MV-4-11 (cell line): Measurements from ENCODE around the gene SIRPB2.

Source experiments
- DNase-seq: peaks from one replicate; lab custom pipeline; 2025; lab: John Stamatoyannopoulos, UW

SIRPB2 gene

DNA sequence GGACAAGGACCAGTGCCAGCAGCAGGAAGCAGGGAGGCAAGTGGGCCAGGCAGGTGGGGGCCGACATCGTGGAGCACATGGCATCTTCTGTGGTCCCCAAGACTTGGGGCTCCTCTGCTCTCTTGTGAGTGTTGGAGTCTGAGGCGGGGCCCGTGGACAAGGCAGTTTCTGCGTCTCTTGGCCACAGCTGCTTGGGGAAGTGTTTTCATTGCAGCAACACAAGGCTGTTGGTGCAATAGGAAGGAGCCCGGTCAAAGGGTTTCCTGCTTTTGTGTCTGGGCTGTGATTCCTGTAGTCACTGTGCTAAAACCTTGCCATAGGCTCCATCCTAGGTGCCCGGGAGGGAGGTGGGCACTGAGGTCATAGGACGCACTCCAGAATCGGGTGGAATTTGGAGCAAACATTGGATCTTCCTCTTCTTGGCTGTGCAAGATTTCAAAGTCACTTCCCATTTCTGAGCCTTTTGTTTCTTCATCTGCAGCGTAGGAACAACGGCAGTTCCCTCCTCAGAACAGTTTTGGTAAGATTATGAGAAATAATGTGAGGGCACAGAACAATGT lies at the start of gene SIRPB2:
Gene SIRPB2, minus strand, starts transcription at position 140 of the 560 bp plus-strand sequence. Its CDS starts 61 bp downstream, at position 79.
- peak; percentile 87 for DNase-seq

DNA sequence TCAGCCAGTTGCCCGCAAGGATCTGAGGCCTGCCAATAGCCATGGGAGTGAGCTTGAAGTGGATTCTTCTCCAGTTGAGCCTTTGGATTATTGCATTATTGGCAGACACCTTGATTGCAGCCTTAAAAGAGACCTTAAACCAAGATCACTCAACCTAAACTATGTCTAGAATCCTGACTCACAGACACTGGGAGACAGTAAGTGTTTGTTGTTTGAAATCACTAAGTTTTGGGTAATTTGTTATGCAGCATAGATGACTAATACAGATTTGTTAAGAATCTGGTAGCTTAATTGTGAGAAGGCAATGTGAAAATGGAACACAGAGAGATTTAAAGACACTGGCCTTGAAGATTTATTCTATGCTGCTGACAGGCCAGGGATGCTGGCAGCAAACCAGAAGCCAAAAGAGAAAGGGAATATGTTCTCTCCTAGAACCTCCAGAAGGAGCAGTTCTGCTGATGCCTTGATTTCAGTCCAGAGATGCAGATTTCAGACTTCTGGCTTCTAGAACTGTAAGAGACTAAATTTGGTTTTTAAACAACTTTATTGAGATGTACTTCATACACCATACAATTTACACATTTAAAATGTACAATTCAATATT lies 48.7 kb upstream of the SIRPB2 start:
- DNase-seq, result no peak

DNA sequence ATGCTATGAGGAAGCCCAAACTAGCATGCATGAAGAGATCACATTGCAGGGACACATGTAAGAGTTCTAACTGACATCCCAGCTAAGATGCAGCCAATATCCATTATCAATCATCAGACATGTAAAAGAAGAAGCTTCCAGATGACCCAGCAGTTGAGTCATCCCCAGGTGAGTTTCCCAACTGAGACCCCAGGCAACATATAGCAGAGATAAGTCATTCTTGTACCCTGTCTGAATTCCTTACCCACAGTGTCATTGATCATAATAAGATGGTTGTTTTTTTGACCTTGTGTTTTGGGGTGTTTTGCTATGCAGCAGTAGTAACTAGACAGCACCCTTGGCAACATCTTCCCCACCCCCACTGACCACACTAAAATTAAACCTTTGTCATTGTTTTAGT lies 47.4 kb upstream of the SIRPB2 start:
- DNase-seq, result no peak

DNA sequence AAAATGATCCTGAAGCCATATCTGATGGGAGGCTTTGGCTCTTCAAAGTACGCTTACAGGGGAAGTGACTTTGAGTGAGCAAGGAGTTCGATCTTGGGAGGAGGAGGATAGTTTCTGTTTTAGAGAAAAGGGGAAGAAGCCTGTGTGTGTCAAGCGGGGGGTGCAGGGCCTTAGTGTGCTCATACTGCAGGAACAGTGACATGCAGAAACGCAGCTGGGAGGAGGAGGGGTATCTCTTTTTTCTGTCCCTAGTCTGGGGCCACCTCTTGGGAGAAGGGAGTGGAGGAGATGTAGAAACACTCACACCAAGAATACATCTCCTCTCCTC lies 46.5 kb upstream of the SIRPB2 start:
- peak; percentile 99 for DNase-seq

DNA sequence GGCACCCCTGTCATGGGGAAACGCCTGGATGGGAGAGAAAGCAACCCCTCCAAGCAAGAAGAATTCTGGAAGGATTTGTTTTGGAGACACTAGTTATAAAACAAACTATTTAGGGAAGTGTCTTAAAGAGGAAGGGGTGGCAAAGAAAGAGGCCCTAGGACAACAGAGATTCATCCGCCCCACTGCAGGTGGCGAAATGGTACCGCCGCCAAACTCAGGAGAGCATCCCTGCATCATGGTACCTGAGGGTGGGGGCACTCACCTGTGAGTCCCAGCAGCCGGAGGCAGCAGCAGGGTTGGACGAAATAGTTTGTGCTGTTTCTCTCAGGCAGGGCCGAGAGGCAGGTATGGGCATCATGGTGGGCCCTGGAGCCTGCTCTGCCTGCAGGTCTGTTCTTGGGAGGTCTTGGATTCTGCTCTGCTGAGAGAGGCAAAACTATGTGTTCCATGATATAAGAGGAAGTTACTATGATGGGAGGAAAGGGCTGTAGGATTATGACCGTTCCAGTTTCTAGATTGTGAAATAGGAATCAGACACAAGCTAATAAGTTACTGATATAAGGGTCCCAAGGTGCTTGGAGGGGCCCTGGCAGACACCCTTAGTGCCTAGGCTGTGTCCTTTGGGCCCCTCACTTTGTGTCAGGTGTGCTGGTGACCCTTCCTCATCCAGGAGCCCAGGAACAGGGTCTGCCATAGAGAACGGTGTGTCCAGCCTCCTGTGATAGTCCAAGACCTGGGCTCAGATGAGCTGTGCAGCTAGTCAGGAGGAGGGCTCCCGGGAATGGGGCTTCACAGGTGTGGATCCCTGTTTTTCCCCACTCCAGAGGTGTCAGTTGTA lies 45.9 kb upstream of the SIRPB2 start:
- DNase-seq, result peak; percentile 92

DNA sequence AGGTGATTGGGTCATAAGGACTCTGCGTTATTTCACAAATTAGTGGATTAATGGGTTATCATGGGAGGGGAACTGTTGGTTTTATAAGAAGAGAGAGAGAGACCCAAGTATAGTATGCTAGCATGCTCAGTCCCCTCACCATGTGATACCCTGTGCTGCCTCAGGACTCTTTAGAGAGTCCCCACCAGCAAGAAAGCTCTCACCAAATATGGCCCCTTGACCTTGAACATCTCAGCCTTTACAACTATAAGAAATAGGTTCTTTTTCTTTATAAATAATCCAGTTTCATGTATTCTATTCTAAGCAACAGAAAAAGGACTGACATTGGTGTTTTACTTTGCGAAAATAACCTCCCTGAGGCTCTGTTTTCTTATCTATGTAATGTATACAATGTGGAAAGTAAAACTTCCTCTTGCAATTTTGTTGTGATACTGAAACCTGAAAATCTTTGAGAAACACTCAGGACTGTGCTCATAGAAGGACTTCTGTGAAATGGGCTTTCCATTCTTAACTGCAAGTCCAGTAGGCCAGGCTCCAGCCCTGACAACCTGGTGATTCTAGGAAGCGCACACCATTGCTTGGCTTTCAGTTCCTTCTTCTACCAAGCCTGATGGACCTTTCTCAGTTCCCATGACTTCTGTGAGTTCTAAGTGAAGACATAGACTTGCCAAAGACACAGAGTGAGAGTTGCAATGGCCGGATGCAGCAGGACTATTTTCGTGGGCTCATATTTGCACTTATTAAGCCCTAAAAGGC lies 44.4 kb upstream of the SIRPB2 start:
- DNase-seq, result peak; percentile 98

DNA sequence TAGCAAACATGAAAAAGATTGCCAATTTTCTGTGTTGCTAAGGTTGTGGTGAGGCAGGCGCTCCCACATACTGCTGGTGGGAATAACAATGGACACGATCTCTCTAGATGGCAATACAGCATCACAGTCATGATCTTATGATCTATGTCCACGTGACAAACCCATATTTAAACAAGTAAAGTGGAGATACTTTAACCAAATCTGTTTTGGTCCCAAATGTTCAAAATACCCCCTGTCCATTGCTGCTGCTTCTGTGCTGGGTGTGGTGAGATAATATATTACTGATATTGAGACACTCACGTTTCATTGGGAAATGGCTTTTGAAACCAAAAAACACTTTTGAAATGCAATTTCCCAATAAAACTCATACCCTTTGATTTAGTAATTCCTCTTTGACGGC lies 43.3 kb upstream of the SIRPB2 start:
- peak; percentile 27 for DNase-seq

DNA sequence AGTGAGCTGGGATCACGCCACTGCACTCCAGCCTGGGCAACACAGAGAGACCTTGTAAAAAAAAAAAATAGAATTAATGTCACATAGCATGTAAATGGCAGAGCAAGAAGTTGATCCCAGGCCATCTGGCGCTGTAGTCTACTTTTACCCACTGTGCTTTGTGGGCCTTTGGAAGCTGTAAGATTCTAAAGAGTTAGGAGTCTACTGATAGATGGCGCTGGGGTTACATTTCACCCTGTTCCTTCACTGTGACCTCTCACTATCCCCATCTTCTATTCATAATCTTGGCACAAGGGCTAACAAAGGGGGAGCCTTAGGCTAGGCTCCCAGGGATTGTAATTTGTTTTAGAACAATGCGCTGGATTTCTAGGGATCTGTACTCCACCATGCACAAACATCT lies 41.8 kb upstream of the SIRPB2 start:
- peak; percentile 61 for DNase-seq

DNA sequence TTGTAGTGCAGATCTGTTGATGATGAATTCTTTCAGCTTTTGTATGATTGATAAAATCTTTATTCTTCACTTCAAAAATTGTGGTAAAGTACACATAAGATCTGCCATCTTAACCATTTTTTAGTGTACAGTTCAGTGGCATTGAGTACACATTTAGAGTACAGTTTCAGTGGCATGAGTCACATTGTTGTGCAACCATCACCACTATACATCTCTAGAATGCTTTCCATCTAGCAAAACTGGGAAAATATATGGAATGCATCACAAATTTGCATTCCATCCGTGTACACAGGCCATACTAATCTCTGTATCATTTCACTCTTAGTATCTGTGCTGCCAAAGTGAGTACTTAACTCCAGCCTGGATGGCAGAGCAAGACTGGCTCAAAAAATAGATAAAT lies 37.6 kb upstream of the SIRPB2 start:
- DNase-seq, result peak; percentile 69

DNA sequence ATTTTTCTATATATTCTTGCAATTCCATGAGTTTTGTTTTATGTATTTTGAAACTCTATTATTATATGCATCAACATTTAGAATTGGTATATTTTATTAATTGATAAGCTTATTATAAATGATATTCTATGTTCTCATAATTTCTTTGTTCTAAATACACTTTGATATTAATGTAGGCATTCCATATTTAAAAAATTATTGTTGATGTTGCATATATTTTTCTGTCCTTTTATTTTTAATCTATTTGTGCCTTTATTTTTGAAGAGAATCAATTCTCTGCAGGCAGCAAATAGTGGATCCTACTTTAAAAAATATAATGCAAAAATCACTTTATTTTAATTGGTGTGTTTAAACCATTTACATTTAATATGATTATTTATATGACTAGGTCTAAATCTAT lies 36.7 kb upstream of the SIRPB2 start:
- no peak for DNase-seq

DNA sequence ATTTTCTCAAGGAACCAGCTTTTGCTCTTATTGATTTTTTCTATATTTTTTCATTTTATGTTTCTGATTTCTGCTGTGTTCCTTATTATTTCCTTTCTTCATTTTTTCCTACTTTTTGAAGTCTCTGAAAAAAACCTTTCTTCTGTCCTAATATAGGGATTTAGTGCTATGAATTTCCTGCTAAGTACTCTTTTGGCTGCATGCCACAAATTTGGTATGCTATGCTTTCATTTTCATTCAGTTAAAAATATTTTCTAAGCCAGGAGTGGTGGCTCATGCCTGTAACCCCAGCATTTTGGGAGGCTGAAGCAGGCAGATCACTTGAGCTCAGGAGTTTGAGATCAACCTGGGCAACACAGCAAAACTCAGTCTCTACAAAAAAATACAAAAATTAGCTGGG lies 35.7 kb upstream of the SIRPB2 start:
- DNase-seq, result peak; percentile 32

DNA sequence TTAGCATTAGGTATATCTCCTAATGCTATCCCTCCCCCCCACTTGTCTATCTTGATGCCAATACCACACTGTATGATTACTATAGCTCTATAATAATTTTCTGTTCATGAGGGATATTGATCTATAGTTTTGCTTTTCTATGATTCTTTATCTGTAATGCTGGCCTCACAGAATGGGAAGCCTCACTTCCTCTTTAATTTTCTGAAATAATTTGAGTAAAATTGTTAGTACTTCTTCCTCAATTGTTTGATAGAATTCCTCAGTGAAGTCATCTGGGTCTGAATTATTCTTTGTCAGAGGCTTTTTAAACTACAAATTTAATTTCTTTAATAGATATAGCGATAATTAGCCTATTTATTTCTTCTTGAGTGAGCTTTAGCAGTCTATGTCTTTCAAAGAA lies 35.1 kb upstream of the SIRPB2 start:
- peak; percentile 44 for DNase-seq

DNA sequence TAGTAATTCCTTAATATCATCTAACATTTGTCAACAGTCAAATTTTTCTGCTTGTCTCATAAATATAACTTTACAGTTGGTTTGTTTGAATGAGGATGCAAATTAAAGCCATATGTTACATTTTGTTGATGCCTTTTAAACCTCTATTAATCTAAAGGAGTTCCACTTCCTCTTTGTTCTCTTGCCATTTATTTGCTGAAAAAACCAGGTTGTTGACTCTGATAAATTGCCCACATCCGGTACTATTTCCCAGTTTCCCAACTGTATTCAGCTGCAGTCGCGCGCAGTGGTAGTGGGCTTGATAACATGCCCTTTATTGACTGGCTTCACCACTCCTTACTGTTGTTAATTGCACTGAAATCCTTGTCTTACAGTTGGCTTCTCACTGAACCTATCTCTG lies 32.8 kb upstream of the SIRPB2 start:
- peak; percentile 90 for DNase-seq

DNA sequence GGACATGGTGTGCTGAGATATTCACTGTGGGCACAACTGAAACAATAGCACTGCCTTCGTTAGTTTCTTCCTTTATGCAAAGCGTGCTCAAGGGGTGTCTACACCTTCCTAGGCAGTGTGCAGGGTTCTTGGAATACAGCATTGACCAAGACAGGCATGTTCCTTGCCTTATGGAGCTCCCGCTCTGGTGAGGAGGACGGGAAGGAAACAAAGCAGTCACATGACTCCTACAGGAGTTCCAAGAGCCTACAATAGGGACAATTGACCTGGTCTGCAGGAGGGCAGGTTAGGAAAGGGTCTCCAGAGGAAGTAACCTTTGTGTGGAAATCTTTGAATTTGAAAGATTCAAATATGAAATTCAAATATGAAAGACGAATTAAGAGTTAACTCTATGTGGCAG lies 25.8 kb upstream of the SIRPB2 start:
- DNase-seq, result no peak

DNA sequence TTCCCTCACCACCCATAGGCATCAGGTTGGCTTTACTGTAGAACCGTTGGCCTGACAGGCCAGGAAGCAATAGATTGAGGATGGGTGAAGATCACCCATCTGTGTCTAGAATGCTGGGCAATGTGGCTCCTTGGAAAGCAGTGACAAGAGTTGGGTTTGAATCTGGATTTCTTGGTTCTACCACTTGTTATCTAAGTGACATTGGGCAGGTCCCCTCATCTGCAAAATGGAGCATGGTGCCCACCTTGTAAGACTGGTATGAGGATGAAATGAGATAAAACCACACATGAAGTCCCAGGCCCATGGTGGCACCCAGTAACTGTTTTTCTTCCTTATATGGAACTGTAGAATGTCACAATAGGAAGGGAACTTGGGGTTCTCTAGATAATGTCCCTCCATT lies 22.6 kb upstream of the SIRPB2 start:
- DNase-seq, result no peak

DNA sequence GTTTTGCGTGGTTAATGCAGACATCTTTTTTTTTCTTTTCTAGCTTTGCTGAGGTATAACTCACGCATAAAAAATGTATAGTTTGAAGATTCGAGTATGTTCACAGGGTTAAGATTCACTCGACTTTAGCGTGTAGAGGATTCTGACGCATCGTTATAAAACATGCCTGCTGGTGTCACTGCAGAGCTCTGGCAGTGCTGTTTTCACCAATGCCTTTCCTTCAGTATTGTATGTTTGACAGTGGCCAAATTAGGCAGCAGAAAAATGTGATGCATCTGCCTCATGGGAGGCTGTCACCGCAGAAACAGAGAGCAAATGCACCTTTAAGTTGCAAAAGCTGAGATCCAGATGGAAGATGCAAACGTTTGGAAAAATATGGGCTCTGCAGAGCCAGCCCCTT lies 18.0 kb upstream of the SIRPB2 start:
- DNase-seq, result peak; percentile 69

DNA sequence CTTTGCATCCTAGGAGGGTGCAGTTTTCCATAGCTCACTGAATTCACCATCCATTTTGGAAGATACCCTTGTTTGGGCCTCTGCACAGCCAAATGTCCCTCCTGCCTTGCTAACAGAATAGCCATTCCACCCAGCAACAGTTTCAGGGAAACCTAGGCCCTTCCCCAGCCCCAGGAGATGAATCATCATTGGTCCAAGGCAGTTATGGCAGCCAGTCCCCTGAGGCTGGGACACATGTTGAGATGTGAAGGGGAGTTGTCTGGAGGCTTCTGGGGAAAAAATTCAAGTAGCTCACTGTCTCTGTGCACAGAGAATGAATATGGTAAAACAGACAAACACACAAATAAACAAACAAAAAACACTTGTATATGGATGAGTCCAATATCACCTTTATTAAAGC lies 17.4 kb upstream of the SIRPB2 start:
- no peak for DNase-seq

DNA sequence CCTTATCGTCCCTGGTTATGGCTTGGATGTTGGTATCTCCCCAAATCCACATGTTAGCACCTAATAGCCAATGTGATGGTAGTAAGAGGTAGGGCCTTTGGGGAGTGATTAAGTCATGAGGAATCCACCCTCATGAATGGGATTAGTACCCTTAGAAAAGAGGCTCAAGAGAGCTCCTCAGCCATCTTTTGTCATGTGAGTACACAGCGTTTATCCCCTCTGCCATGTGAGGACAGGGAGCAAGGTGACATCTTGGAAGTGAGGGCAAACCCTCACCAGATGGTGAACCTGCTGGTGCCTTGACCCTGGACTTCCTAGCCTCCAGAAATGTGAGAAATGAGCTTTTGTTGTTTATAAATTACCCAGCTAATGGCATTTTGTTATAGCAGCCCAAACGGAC lies 16.1 kb upstream of the SIRPB2 start:
- DNase-seq, result no peak

DNA sequence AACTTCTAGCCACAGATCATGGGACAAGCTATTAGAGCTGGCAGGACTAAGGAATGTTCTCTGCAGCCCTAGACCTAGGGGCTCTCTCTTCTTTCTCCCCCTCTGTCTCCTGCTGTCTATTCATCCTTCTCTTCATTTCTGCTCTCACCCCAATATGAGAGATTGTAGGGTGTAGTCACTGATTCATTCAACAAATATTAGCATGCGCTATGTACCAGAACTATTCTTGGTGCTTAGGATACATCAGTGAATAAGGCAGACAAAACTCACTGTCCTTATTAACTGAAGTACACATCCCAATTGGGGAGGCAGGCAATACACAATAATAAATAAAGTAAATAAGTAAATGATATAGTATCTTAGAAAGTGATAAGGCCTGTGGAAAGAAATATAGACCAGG lies 14.7 kb upstream of the SIRPB2 start:
- no peak for DNase-seq

DNA sequence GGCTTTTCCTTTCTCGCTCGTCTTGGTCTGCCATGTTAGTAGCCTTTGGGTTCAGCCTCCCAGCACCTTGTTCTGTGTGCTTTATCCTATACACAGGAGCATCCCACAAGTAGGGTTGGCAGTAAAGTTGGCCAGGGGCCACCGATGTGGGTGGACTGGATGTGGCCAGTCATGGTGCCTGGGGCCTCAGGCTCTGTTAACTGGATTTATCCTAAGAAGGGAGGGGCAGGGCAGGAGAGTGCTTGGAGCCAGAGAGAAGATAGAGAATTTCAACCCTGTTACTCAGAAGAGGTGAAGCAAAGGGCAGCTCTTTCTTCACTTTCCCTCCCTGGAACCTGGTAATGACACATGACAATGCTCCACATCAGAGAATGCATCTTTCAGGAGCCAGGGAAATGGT lies 14.1 kb upstream of the SIRPB2 start:
- DNase-seq, result no peak

DNA sequence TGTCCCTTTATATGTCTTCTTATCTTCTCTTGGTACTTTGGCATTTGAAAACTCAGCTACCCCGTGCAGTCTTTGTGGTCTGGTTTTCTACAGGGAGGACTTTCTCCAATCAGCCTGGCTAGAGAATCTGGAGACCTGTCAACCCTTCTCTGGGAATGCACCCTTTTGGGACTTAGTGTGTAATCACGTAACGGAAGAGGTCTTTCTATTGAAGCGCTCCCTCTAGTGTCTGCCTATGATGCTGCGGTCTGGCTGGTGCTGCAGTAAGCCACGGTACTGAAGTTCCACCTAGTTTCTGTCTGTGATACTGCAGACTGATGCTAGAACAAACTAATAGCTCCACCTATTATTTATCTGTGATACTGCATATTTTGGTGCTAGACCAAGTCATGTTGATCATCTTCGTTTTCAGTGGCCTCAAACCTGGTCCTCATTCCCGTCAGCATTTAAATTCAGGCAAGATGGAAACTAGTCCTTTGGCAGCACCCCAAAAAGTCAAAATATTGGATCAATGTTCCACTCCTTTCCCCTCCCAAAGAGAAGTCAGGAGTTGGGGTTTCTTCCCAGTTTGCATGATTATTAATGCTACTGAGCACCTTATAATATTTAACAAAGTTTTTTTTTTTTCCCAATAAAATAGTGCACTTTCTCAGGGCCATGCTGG lies 12.5 kb upstream of the SIRPB2 start:
- peak; percentile 92 for DNase-seq

DNA sequence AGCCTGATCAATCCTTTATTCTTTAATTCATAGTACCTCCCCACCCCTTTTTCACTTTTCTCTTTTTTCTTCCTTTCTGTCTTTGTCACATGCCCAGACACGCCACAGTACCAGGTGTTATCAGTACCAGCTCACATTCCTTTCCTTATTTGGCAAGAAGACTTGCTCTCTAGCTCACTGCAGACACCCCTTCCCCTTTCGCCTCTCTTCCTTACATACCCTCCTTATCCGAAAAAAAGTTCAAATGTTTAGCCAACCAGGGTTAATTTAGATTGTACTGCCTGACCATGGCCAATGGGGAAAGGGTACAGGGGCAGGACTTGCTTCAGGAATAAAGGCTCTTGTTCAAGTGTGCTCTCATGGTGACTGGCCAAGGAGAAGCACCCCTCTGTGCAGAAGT lies 9.3 kb upstream of the SIRPB2 start:
- no peak for DNase-seq
